Measurements from ENCODE around the gene REM2.
"Not testable (repeated sequence)": the region's sequence is repeated elsewhere in the genome, so short reads cannot be mapped to it uniquely, and the experiment has no call there.

Gene REM2

GRCh38 chr14:22898302-22899090 lies 15.5 kb downstream of the REM2 start:
- DNase-seq = peak; percentile 41

GRCh38 chr14:22900081-22900799 lies 17.2 kb downstream of the REM2 start:
- no peak for DNase-seq

GRCh38 chr14:22901799-22902198 lies 18.8 kb downstream of the REM2 start:
- DNase-seq = no peak

GRCh38 chr14:22903742-22904087 lies 20.7 kb downstream of the REM2 start:
- DNase-seq = no peak

GRCh38 chr14:22905627-22906026 lies 22.6 kb downstream of the REM2 start:
- no peak for DNase-seq

GRCh38 chr14:22906073-22906472 lies 23.1 kb downstream of the REM2 start:
- no peak for DNase-seq

- DNase-seq = no peak
These were observed 24.4 kb downstream of the REM2 start for GRCh38 chr14:22907429-22907828.

GRCh38 chr14:22908601-22909000 lies 25.6 kb downstream of the REM2 start:
- DNase-seq = no peak

- DNase-seq = no peak
These were observed 27.9 kb downstream of the REM2 start for GRCh38 chr14:22910916-22911315.

- not testable (repeated sequence) for DNase-seq
These were observed 31.8 kb downstream of the REM2 start for GRCh38 chr14:22914836-22915235.

- no peak for DNase-seq
These were observed 33.0 kb downstream of the REM2 start for GRCh38 chr14:22915886-22916521.

GRCh38 chr14:22918804-22919600 lies 36.0 kb downstream of the REM2 start, which contains the start of gene RBM23:
Gene RBM23, minus strand, starts transcription at chr14:22919149.
- peak; percentile 100 for DNase-seq

- no peak for DNase-seq
These were observed 36.5 kb downstream of the REM2 start for GRCh38 chr14:22919601-22919921.

- no peak for DNase-seq
These were observed 37.7 kb downstream of the REM2 start for GRCh38 chr14:22920697-22921096.

GRCh38 chr14:22922294-22922693 lies 39.3 kb downstream of the REM2 start:
- no peak for DNase-seq

- no peak for DNase-seq
These were observed 40.7 kb downstream of the REM2 start for GRCh38 chr14:22923746-22924145.

- DNase-seq = no peak
These were observed 42.5 kb downstream of the REM2 start for GRCh38 chr14:22925513-22925912.

GRCh38 chr14:22926316-22926715 lies 43.3 kb downstream of the REM2 start:
- DNase-seq = no peak

- DNase-seq = no peak
These were observed 45.4 kb downstream of the REM2 start for GRCh38 chr14:22928237-22929103.

- DNase-seq = peak; percentile 98
These were observed 46.3 kb downstream of the REM2 start, which contains the start of gene PRMT5 for GRCh38 chr14:22929104-22929960. Gene PRMT5, minus strand, starts transcription at chr14:22929376. Its CDS starts 15 bp downstream, at chr14:22929361.

GRCh38 chr14:22929961-22930364 lies 46.9 kb downstream of the REM2 start:
- no peak for DNase-seq

Measured in stimulated activated CD8-positive, alpha-beta memory T cell treated with anti-CD3 and anti-CD28 coated beads, Interleukin-4, amount 100 ng/mL, for 48 hours (primary cell).